ENCODE measurements around the gene WDR17. TPM values are rescaled to one million over a fixed set of nuclear protein-coding genes. Genes with fewer than 3 reads are reported as not detected.

The WDR17 gene
- total and polyA plus RNA-seq, 2 donors (not counting 3 experiments of a cell fraction or from before 2014, with no cell fraction given), result 0.07 to 0.42 TPM

GRCh38 chr4:176186671-176187395, 121.2 kb downstream of the WDR17 start:
- ChIA-PET POLR2A (no interaction called here), CTCF (no interaction called here)
- H3K79me2 ChIP-seq (ENCODE audit: control insufficient read depth, insufficient read depth, low read length), result no peaks in the 10 kb centered on the region
- H3K36me3 ChIP-seq (ENCODE audit: control insufficient read depth in 2 of 2, extremely low read depth in 1 of 2, insufficient read depth in 2 of 2, low read length in 2 of 2), result no peaks in the 10 kb centered on the region
- dilution Hi-C loops (cut with MboI; ENCODE audit: extremely low pct_ligation_motif_present, low sequenced_read_pairs) (no loop called here), intact Hi-C loops (cut with micrococcal nuclease) (no loop called here)
- no peaks in the 10 kb centered on the region for H3K9me1 ChIP-seq (replicated peaks; ENCODE audit: control insufficient read depth, extremely low read depth, insufficient read depth, low read length)
- H3K4me1 ChIP-seq (ENCODE audit: control insufficient read depth, extremely low read depth, insufficient read depth, low read length), result no peaks in the 10 kb centered on the region
- no peaks in the 10 kb centered on the region for H3K9me3 ChIP-seq (replicated peaks; ENCODE audit: control insufficient read depth, insufficient read depth, low read length)
- TF ChIP-seq CTCF (IDR thresholded peaks at IDR 0.05; ENCODE audit: extremely low read depth in 1 of 2, insufficient read depth in 1 of 2, low read depth in 1 of 2, low read length in 2 of 2) (no peak), POLR2AphosphoS5 (IDR thresholded peaks at IDR 0.05; ENCODE audit: insufficient read depth, low read depth, low read length) (no peak), MYC (IDR thresholded peaks at IDR 0.05; ENCODE audit: low read depth, low read length) (no peak), EZH2 (IDR thresholded peaks at IDR 0.05; ENCODE audit: borderline replicate concordance, low read depth, low read length, severe bottlenecking) (no peak), JUN (IDR thresholded peaks at IDR 0.05; ENCODE audit: borderline replicate concordance, insufficient read depth, insufficient read length, low read depth) (no peak)
- no peaks in the 10 kb centered on the region for H3K27me3 ChIP-seq (ENCODE audit: control insufficient read depth in 2 of 2, insufficient read depth in 2 of 2, low read length in 2 of 2)
- H4K20me1 ChIP-seq (replicated peaks; ENCODE audit: control insufficient read depth, extremely low read depth, insufficient read depth, low read length), result no peaks in the 10 kb centered on the region
- no peak for FAIRE-seq
- no peak overlapping the region for H3K9ac ChIP-seq (replicated peaks; ENCODE audit: extremely low read depth, insufficient read depth, low read length)
- no peak overlapping the region for H2AFZ ChIP-seq (ENCODE audit: low read depth, low read length)
- DNase-seq (ENCODE audit: low read depth, low spot score), result no peak
- no peak overlapping the region for H3K4me3 ChIP-seq (replicated peaks in 1 of 3; ENCODE audit: insufficient read depth in 1 of 3, low read depth in 1 of 3, low read length in 3 of 3)
- no peak overlapping the region for H3K27ac ChIP-seq (ENCODE audit: insufficient read depth, low read depth, low read length)
- no peak overlapping the region for H3K4me2 ChIP-seq (ENCODE audit: insufficient read depth, low read length)
- no TSS peak for BruUV-seq (replicated peaks)

- Histone ChIP-seq H3K9me1 (replicated peaks; ENCODE audit: control insufficient read depth, extremely low read depth, insufficient read depth, low read length) (no peaks in the 10 kb centered on the region), H3K9me3 (replicated peaks; ENCODE audit: control insufficient read depth, insufficient read depth, low read length) (no peaks in the 10 kb centered on the region), H2AFZ (ENCODE audit: low read depth, low read length) (no peak overlapping the region), H3K4me3 (replicated peaks in 1 of 3; ENCODE audit: insufficient read depth in 1 of 3, low read depth in 1 of 3, low read length in 3 of 3) (no peak overlapping the region), H3K36me3 (ENCODE audit: control insufficient read depth in 2 of 2, extremely low read depth in 1 of 2, insufficient read depth in 2 of 2, low read length in 2 of 2) (no peaks in the 10 kb centered on the region), H3K27ac (ENCODE audit: insufficient read depth, low read depth, low read length) (no peak overlapping the region), H3K79me2 (ENCODE audit: control insufficient read depth, insufficient read depth, low read length) (no peaks in the 10 kb centered on the region), H4K20me1 (replicated peaks; ENCODE audit: control insufficient read depth, extremely low read depth, insufficient read depth, low read length) (no peaks in the 10 kb centered on the region), H3K9ac (replicated peaks; ENCODE audit: extremely low read depth, insufficient read depth, low read length) (no peak overlapping the region), H3K4me2 (ENCODE audit: insufficient read depth, low read length) (no peak overlapping the region), H3K27me3 (ENCODE audit: control insufficient read depth in 2 of 2, insufficient read depth in 2 of 2, low read length in 2 of 2) (no peaks in the 10 kb centered on the region), H3K4me1 (ENCODE audit: control insufficient read depth, extremely low read depth, insufficient read depth, low read length) (peaks cover 3% of the 10 kb centered on the region)
- ChIA-PET POLR2A (no interaction called here), CTCF (no interaction called here)
- TF ChIP-seq POLR2AphosphoS5 (IDR thresholded peaks at IDR 0.05; ENCODE audit: insufficient read depth, low read depth, low read length) (no peak), POLR2A (IDR thresholded peaks at IDR 0.05; ENCODE audit: low read depth, low read length) (no peak), MYC (IDR thresholded peaks at IDR 0.05; ENCODE audit: low read depth, low read length) (no peak), JUN (IDR thresholded peaks at IDR 0.05; ENCODE audit: borderline replicate concordance, insufficient read depth, insufficient read length, low read depth) (no peak), FOS (IDR thresholded peaks at IDR 0.05; ENCODE audit: borderline replicate concordance, insufficient read depth, low read length) (no peak), EZH2 (IDR thresholded peaks at IDR 0.05; ENCODE audit: borderline replicate concordance, low read depth, low read length, severe bottlenecking) (no peak), MAX (IDR thresholded peaks at IDR 0.05; ENCODE audit: insufficient read depth, insufficient read length) (no peak), CTCF (IDR thresholded peaks at IDR 0.05; ENCODE audit: extremely low read depth in 1 of 2, insufficient read depth in 1 of 2, low read depth in 1 of 2, low read length in 2 of 2) (no peak), GATA2 (IDR thresholded peaks at IDR 0.05; ENCODE audit: insufficient read depth, insufficient read length, low read depth, low read length) (no peak)
- intact Hi-C loops (cut with micrococcal nuclease) (no loop called here), dilution Hi-C loops (cut with MboI; ENCODE audit: extremely low pct_ligation_motif_present, low sequenced_read_pairs) (no loop called here)
- no TSS peak for BruUV-seq (replicated peaks)
- DNase-seq (ENCODE audit: low read depth, low spot score) (no peak), FAIRE-seq (no peak)
Observed at GRCh38 chr4:176187624-176188023, 122.0 kb downstream of the WDR17 start.

Data from endothelial cell of umbilical vein (primary cell).